ENCODE results near the gene SLC22A12.

The SLC22A12 gene

DNA sequence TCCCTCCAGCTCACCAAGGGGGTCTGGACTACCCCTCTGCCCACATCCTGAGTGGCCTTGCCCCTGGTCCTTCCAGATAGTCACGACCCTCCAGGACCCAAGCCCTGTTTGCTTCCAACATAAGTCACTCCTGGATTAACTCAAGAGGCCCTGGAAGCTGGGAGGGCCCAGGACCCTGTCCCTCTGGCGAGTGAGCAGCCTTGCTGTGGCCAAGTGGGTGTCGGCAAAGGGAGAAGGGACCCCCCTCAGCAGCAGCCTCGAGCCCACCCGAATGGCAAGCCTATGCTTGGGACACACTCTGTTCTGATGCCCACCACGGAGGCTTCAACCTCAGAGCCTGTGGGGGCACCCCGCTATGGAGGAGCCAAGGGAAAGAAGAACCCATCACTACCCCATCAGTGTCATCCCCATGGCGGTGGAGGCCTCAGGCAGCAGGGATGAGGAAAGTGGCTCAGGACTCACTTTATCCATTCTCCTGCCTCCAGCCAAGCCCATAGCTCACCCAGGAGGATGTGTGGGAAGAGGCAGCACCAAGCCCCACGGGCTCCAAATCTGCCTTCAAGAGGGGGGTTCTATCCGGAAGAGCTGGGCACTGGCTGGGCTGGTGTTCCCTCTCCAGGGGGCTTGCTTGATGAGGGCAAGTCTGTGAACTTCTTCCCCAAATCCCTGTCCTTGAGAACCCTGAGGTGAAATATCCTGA lies 12.5 kb downstream of the SLC22A12 start:
- TF ChIP-seq CTCF (IDR thresholded peaks at IDR 0.05; ENCODE audit: control insufficient read depth, insufficient read depth, low read depth, low read length, missing control alignments), result no peak
- H3K4me3 ChIP-seq (ENCODE audit: control insufficient read depth, low read depth, low read length), result no peak overlapping the region
- no peak for DNase-seq (ENCODE audit: low read depth)

DNA sequence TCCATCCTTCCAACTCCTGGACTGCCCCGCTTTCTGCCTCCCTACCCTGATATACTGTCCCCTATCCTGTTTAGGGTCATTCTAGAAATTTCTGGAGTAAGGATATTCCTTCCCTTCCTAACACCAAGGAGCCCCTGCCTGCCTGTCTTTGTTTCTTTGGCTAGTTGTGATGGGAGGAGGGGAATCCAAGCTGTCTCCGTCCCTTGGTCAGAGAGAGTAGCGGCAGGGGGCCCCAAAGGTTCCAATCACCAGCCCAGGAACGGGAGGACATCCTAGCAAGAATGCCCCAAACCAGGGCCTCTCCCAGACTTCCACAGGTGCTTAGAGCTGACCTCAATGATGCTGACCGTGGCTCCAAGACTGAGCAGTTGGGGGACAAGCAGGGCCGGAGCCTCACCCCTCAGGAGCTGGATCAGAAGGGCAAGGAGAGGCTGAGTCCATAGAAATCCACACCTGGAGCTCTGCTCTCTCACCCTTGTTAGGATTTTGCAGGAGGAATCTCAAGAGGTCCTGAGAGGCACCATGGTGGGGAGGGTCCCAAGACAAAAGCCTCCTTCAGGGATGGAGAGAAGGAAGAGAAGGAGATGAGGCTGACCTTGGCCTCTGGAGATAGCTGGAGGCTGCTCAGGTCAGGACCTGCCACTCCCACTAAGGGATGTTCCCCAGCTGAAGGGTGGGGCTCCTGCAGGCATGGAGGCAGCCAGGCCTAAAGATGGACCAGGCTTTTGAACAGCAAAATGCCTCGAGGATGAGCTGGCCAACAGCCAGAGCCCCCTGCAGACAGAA lies 13.6 kb downstream of the SLC22A12 start:
- no peak overlapping the region for H3K4me3 ChIP-seq (ENCODE audit: control insufficient read depth, low read depth, low read length)
- DNase-seq (ENCODE audit: low read depth), result no peak
- TF ChIP-seq CTCF (IDR thresholded peaks at IDR 0.05; ENCODE audit: control insufficient read depth, insufficient read depth, low read depth, low read length, missing control alignments), result no peak

DNA sequence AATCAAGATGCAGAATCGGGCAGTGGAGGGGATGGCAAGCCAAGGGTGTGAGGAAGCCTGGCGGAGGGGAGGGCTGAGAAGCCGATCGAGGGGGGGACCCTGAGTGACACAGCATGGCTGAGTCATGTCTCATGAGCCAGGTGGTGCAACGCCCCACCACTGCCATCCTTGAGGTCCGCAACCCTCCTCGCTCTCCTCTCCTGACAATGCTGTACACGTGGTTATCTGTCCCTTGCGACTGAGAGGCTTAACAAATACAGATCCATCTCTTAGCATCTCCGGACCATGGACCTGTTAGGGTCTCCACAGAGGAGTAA lies 14.2 kb downstream of the SLC22A12 start:
- no peak for TF ChIP-seq CTCF (IDR thresholded peaks at IDR 0.05; ENCODE audit: control insufficient read depth, insufficient read depth, low read depth, low read length, missing control alignments)
- DNase-seq (ENCODE audit: low read depth), result no peak
- no peak overlapping the region for H3K4me3 ChIP-seq (ENCODE audit: control insufficient read depth, low read depth, low read length)

- no peak for DNase-seq (ENCODE audit: low read depth)
- H3K4me3 ChIP-seq (ENCODE audit: control insufficient read depth, low read depth, low read length), result no peak overlapping the region
- no peak for TF ChIP-seq CTCF (IDR thresholded peaks at IDR 0.05; ENCODE audit: control insufficient read depth, insufficient read depth, low read depth, low read length, missing control alignments)
Observed at GRCh38 chr11:64605656-64606585, 14.9 kb downstream of the SLC22A12 start.

DNA sequence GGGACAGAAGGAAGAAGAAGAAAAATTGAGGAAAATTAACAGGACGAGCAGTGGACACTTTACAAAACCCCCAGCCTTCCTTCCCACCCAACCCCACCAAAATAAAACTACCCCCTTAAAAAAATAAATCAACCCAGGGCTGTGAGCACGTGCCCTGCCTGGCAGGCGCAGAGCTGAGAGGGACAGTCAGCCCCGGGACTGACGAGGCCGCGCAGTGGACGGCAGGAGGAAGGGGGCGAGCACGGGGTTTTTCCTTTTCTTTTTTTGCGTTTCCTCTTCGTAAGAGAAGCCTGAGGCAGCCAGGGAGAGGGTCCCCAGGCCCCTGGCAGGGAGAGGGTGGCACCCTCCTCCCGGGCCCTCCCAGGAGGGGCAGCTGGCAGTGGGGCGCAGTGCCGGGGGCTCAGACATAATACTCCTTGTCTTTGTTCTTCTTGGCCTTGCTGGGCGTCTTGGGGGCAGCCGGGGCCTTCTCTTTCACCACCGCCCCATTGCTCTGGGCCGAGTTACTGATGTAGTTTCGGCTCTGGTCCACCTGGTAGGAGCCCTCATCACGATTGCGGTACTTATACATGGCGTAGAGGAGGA lies 15.9 kb downstream of the SLC22A12 start:
- no peak for DNase-seq (ENCODE audit: low read depth)
- no peak for TF ChIP-seq CTCF (IDR thresholded peaks at IDR 0.05; ENCODE audit: control insufficient read depth, insufficient read depth, low read depth, low read length, missing control alignments)

GRCh38 chr11:64607381-64607985 lies 16.5 kb downstream of the SLC22A12 start:
- H3K4me3 ChIP-seq (ENCODE audit: control insufficient read depth, low read depth, low read length), result no peak overlapping the region
- no peak for TF ChIP-seq CTCF (IDR thresholded peaks at IDR 0.05; ENCODE audit: control insufficient read depth, insufficient read depth, low read depth, low read length, missing control alignments)
- no peak for DNase-seq (ENCODE audit: low read depth)

More for the DNA sequence above, 15.9 kb downstream of the SLC22A12 start:
- H3K4me3 ChIP-seq (ENCODE audit: control insufficient read depth, low read depth, low read length), result no peak overlapping the region

Measured in AG09309 (cell line).